ENCODE measurements around the gene ITIH4. TPM values are rescaled to one million over a fixed set of nuclear protein-coding genes. Genes with fewer than 3 reads are reported as not detected.

Gene ITIH4
- total RNA-seq, 2 donors from 2014 or later: 6.0 to 6.2 TPM

- H3K4me1 Mint-ChIP-seq: peaks cover 1% of the 10 kb centered on the region
- H3K27me3 Mint-ChIP-seq (ENCODE audit: insufficient read depth): no peaks in the 10 kb centered on the region
- TF ChIP-seq CTCF (conservative IDR thresholded peaks at IDR 0.05): no peak
- no peaks in the 10 kb centered on the region for H3K36me3 Mint-ChIP-seq (ENCODE audit: low read depth)
- 85 to 97% methylated on average over 3 to 5 of the region's 5 CpGs for WGBS, 2 experiments (ENCODE audit: insufficient coverage in 1 of 2, insufficient read length in 1 of 2)
- Histone ChIP-seq H3K4me1 (ENCODE audit: control insufficient read depth, insufficient read depth, low read length) (peaks cover 3% of the 10 kb centered on the region), H3K36me3 (ENCODE audit: control insufficient read depth, insufficient read depth, low read length) (no peaks in the 10 kb centered on the region), H3K9me3 (ENCODE audit: control insufficient read depth, low read length) (no peaks in the 10 kb centered on the region), H3K27me3 (ENCODE audit: control insufficient read depth, insufficient read depth, low read length, poor library complexity, severe bottlenecking) (no peaks in the 10 kb centered on the region), H3K4me3 (ENCODE audit: low read length) (no peak overlapping the region), H3K27ac (ENCODE audit: low read depth, low read length) (no peak overlapping the region), H3K9ac (ENCODE audit: extremely low read depth, low read length, poor library complexity, severe bottlenecking) (no peak overlapping the region)
- no peak overlapping the region for H3K27ac Mint-ChIP-seq
- H3K4me3 Mint-ChIP-seq: no peak overlapping the region
- no peaks in the 10 kb centered on the region for H3K9me3 Mint-ChIP-seq
- no peak for DNase-seq
These were observed 8.1 kb downstream of the ITIH4 start for GRCh38 chr3:52822363-52822762.

DNA sequence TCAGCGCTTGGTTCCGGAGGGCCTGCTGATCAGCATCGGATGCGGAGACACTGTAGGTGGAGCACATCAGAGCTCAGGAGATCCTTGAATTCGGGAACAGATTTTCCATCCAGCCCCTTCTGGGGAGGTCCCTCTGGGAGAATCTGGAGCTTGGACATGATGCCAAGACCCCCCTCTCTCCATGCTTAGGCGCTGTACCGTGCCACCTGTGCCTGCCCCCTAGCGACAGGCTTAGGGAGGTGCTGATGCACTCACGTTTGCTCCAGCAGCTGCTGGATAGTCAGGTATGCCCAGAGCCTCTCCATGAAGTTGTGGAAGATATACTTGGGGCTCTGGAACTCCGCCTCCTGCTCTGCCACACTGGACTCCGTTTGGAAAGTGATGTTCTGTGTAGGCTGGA, 9.7 kb downstream of the ITIH4 start:
- Histone ChIP-seq H3K36me3 (ENCODE audit: control insufficient read depth, insufficient read depth, low read length) (no peaks in the 10 kb centered on the region), H3K4me1 (ENCODE audit: control insufficient read depth, insufficient read depth, low read length) (peaks cover 3% of the 10 kb centered on the region), H3K27ac (ENCODE audit: low read depth, low read length) (no peak overlapping the region), H3K9me3 (ENCODE audit: control insufficient read depth, low read length) (no peaks in the 10 kb centered on the region), H3K27me3 (ENCODE audit: control insufficient read depth, insufficient read depth, low read length, poor library complexity, severe bottlenecking) (no peaks in the 10 kb centered on the region), H3K4me3 (ENCODE audit: low read length) (no peak overlapping the region), H3K9ac (ENCODE audit: extremely low read depth, low read length, poor library complexity, severe bottlenecking) (no peak overlapping the region)
- no peak overlapping the region for H3K4me3 Mint-ChIP-seq
- no peaks in the 10 kb centered on the region for H3K27me3 Mint-ChIP-seq (ENCODE audit: insufficient read depth)
- 56 to 76% methylated on average over 7 to 11 of the region's 11 CpGs for WGBS, 2 experiments (ENCODE audit: insufficient coverage in 1 of 2, insufficient read length in 1 of 2)
- TF ChIP-seq CTCF (conservative IDR thresholded peaks at IDR 0.05): peak; percentile 92
- H3K27ac Mint-ChIP-seq: no peak overlapping the region
- DNase-seq: peak; percentile 88
- H3K9me3 Mint-ChIP-seq: no peaks in the 10 kb centered on the region
- no peaks in the 10 kb centered on the region for H3K36me3 Mint-ChIP-seq (ENCODE audit: low read depth)
- H3K4me1 Mint-ChIP-seq: peaks cover 1% of the 10 kb centered on the region

- H3K27me3 Mint-ChIP-seq (ENCODE audit: insufficient read depth): no peaks in the 10 kb centered on the region
- no peaks in the 10 kb centered on the region for H3K9me3 Mint-ChIP-seq
- no peak overlapping the region for H3K9ac ChIP-seq (ENCODE audit: extremely low read depth, low read length, poor library complexity, severe bottlenecking)
- no peaks in the 10 kb centered on the region for H3K9me3 ChIP-seq (ENCODE audit: control insufficient read depth, low read length)
- H3K4me1 Mint-ChIP-seq: peaks cover 1% of the 10 kb centered on the region
- peaks cover 3% of the 10 kb centered on the region for H3K4me1 ChIP-seq (ENCODE audit: control insufficient read depth, insufficient read depth, low read length)
- no peak overlapping the region for H3K4me3 ChIP-seq (ENCODE audit: low read length)
- no peak for DNase-seq
- no peaks in the 10 kb centered on the region for H3K36me3 Mint-ChIP-seq (ENCODE audit: low read depth)
- no peaks in the 10 kb centered on the region for H3K36me3 ChIP-seq (ENCODE audit: control insufficient read depth, insufficient read depth, low read length)
- H3K27ac ChIP-seq (ENCODE audit: low read depth, low read length): no peak overlapping the region
- H3K27me3 ChIP-seq (ENCODE audit: control insufficient read depth, insufficient read depth, low read length, poor library complexity, severe bottlenecking): no peaks in the 10 kb centered on the region
- H3K27ac Mint-ChIP-seq: no peak overlapping the region
- H3K4me3 Mint-ChIP-seq: no peak overlapping the region
- no peak for TF ChIP-seq CTCF (conservative IDR thresholded peaks at IDR 0.05)
- WGBS, 2 experiments (ENCODE audit: insufficient coverage in 1 of 2, insufficient read length in 1 of 2): 75 to 78% methylated on average over 1 to 2 of the region's 2 CpGs
These were observed 10.5 kb downstream of the ITIH4 start for GRCh38 chr3:52819936-52820335.
